NB4 (cell line): ENCODE data around the gene RPL29.

ENCODE experiments used
- CTCF ChIP-seq: IDR thresholded peaks from one replicate; pipeline ENCODE4 v1.5.1; 2012; ENCODE audit warnings: low read depth, low read length
- MYC ChIP-seq: IDR thresholded peaks from 2 replicates; pipeline ENCODE4 v1.6.1; 2011; ENCODE audit warnings: low read depth, low read length
- POLR2A ChIP-seq: IDR thresholded peaks from 2 replicates; pipeline ENCODE4 v1.6.1; 2011; ENCODE audit warnings: mild to moderate bottlenecking; ENCODE audit not compliant: insufficient read length; ENCODE audit errors: extremely low read depth

- TF ChIP-seq POLR2A = no peak
- no peak for TF ChIP-seq CTCF
- no peak for TF ChIP-seq MYC
Measured at GRCh38 chr3:51944451-51945021, 51.2 kb downstream of the RPL29 start.
